ENCODE results near the gene ZNF281.
"Not testable (repeated sequence)": the region's sequence is repeated elsewhere in the genome, so short reads cannot be mapped to it uniquely, and the experiment has no call there.

ZNF281 gene

GRCh38 chr1:200364831-200365230, 45.0 kb downstream of the ZNF281 start:
- Histone ChIP-seq H3K4me1 (ENCODE audit: control insufficient read depth, insufficient read depth, low read length) (peaks cover 68% of the 10 kb centered on the region), H3K9me3 (ENCODE audit: control insufficient read depth, insufficient read depth, low read depth, low read length) (no peaks in the 10 kb centered on the region), H3K9ac (ENCODE audit: low read length) (peak overlapping the region; percentile 82), H3K27ac (ENCODE audit: low read depth, low read length) (peak overlapping the region; percentile 96), H3K36me3 (ENCODE audit: control insufficient read depth, insufficient read depth, low read length) (peaks cover 6% of the 10 kb centered on the region; the same call in 1 of the 2 replicates), H3K4me3 (ENCODE audit: low read depth, low read length) (peak overlapping the region; percentile 28), H3K27me3 (ENCODE audit: control insufficient read depth, insufficient read depth, low read length) (no peaks in the 10 kb centered on the region)

- Histone ChIP-seq H3K4me3 (ENCODE audit: low read depth, low read length) (peak overlapping the region; percentile 30), H3K9me3 (ENCODE audit: control insufficient read depth, insufficient read depth, low read depth, low read length) (no peaks in the 10 kb centered on the region), H3K27ac (ENCODE audit: low read depth, low read length) (peak overlapping the region; percentile 96), H3K27me3 (ENCODE audit: control insufficient read depth, insufficient read depth, low read length) (no peaks in the 10 kb centered on the region), H3K4me1 (ENCODE audit: control insufficient read depth, insufficient read depth, low read length) (peaks cover 62% of the 10 kb centered on the region), H3K9ac (ENCODE audit: low read length) (peak overlapping the region; percentile 82), H3K36me3 (ENCODE audit: control insufficient read depth, insufficient read depth, low read length) (peaks cover 3% of the 10 kb centered on the region; the same call in 1 of the 2 replicates)
Measured at GRCh38 chr1:200364091-200364759, 45.6 kb downstream of the ZNF281 start.

GRCh38 chr1:200363264-200363933, 46.4 kb downstream of the ZNF281 start:
- Histone ChIP-seq H3K4me3 (ENCODE audit: low read depth, low read length) (peak overlapping the region; percentile 30; the same call in 1 of the 2 replicates), H3K27me3 (ENCODE audit: control insufficient read depth, insufficient read depth, low read length) (no peaks in the 10 kb centered on the region), H3K36me3 (ENCODE audit: control insufficient read depth, insufficient read depth, low read length) (peaks cover 3% of the 10 kb centered on the region; the same call in 1 of the 2 replicates), H3K27ac (ENCODE audit: low read depth, low read length) (peak overlapping the region; percentile 96), H3K4me1 (ENCODE audit: control insufficient read depth, insufficient read depth, low read length) (peaks cover 60% of the 10 kb centered on the region), H3K9me3 (ENCODE audit: control insufficient read depth, insufficient read depth, low read depth, low read length) (no peaks in the 10 kb centered on the region), H3K9ac (ENCODE audit: low read length) (peak overlapping the region; percentile 57)

- Histone ChIP-seq H3K27me3 (ENCODE audit: control insufficient read depth, insufficient read depth, low read length) (no peaks in the 10 kb centered on the region), H3K4me3 (ENCODE audit: low read depth, low read length) (no peak overlapping the region), H3K9ac (ENCODE audit: low read length) (no peak overlapping the region), H3K4me1 (ENCODE audit: control insufficient read depth, insufficient read depth, low read length) (peaks cover 53% of the 10 kb centered on the region), H3K9me3 (ENCODE audit: control insufficient read depth, insufficient read depth, low read depth, low read length) (no peaks in the 10 kb centered on the region), H3K36me3 (ENCODE audit: control insufficient read depth, insufficient read depth, low read length) (peaks cover 3% of the 10 kb centered on the region; the same call in 1 of the 2 replicates), H3K27ac (ENCODE audit: low read depth, low read length) (peak overlapping the region; percentile 65; the same call in 1 of the 2 replicates)
Measured at GRCh38 chr1:200362421-200362820, 47.4 kb downstream of the ZNF281 start.

- Histone ChIP-seq H3K4me3 (ENCODE audit: low read depth, low read length) (no peak overlapping the region), H3K27ac (ENCODE audit: low read depth, low read length) (no peak overlapping the region), H3K9ac (ENCODE audit: low read length) (no peak overlapping the region), H3K4me1 (ENCODE audit: control insufficient read depth, insufficient read depth, low read length) (peaks cover 31% of the 10 kb centered on the region), H3K9me3 (ENCODE audit: control insufficient read depth, insufficient read depth, low read depth, low read length) (no peaks in the 10 kb centered on the region), H3K36me3 (ENCODE audit: control insufficient read depth, insufficient read depth, low read length) (no peaks in the 10 kb centered on the region), H3K27me3 (ENCODE audit: control insufficient read depth, insufficient read depth, low read length) (no peaks in the 10 kb centered on the region)
Measured at GRCh38 chr1:200359610-200360163, 50.1 kb downstream of the ZNF281 start.

GRCh38 chr1:200357925-200358324, 51.9 kb downstream of the ZNF281 start:
- not testable (repeated sequence) for H3K9me3 ChIP-seq (ENCODE audit: control insufficient read depth, insufficient read depth, low read depth, low read length); H3K4me3 ChIP-seq (ENCODE audit: low read depth, low read length); H3K27me3 ChIP-seq (ENCODE audit: control insufficient read depth, insufficient read depth, low read length); H3K9ac ChIP-seq (ENCODE audit: low read length); H3K27ac ChIP-seq (ENCODE audit: low read depth, low read length); H3K36me3 ChIP-seq (ENCODE audit: control insufficient read depth, insufficient read depth, low read length)
- H3K4me1 ChIP-seq (ENCODE audit: control insufficient read depth, insufficient read depth, low read length): peaks cover 19% of the 10 kb centered on the region

- Histone ChIP-seq H3K36me3 (ENCODE audit: control insufficient read depth, insufficient read depth, low read length) (no peaks in the 10 kb centered on the region), H3K9ac (ENCODE audit: low read length) (no peak overlapping the region), H3K4me3 (ENCODE audit: low read depth, low read length) (no peak overlapping the region), H3K9me3 (ENCODE audit: control insufficient read depth, insufficient read depth, low read depth, low read length) (no peaks in the 10 kb centered on the region), H3K27me3 (ENCODE audit: control insufficient read depth, insufficient read depth, low read length) (no peaks in the 10 kb centered on the region), H3K27ac (ENCODE audit: low read depth, low read length) (no peak overlapping the region), H3K4me1 (ENCODE audit: control insufficient read depth, insufficient read depth, low read length) (peaks cover 7% of the 10 kb centered on the region)
Measured at GRCh38 chr1:200355801-200356200, 54.0 kb downstream of the ZNF281 start.
